Non-pigmented ciliary epithelial cell (primary cell): ENCODE measurements around the gene SORBS1.

Source experiments
- DNase-seq: peaks from one replicate; pipeline ENCODE4 v3.0.0-alpha.2; 2010; ENCODE audit warnings: low read depth

The SORBS1 gene

DNA sequence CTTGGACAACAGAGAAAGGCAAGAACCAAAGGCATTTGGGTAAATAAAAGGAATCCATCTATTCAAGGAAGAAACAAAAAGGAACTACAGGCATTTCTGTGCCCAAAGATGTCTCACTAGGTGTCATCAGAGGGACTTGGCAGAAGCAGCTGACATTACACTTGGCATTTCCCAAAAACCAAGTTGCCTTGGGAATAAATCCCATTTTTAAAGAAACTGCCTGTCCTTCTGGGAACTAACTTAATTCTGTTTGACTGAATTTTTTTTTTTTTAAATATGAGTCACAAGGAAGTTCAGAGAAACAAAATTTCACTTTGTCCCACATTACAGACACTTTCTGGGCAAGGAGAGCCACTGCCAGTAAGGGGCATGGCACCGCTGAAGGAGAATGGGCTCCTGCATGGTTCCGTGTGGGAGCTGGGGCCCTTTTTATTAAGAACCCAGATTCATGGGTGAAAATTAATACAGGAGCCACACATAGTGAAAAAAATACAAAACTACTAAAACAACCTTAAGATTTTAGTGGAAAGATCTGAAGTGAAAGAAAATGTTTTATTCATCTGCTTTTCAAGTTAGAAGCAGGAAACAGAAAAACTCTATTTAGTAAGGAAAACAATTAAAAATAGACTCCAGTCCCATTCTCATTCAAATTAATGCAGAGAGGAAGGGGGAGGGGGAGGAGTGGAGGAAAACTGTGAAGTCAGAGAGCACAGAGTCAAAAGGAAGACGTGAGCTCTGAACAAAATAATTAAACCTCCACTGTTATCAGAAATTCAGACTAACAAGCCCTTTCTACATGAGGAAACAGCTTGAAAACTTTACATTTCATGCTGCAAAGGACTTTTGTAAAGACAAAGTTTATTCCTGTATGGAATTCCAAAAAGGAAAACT, 151.9 kb downstream of the SORBS1 start:
- no peak for DNase-seq

DNA sequence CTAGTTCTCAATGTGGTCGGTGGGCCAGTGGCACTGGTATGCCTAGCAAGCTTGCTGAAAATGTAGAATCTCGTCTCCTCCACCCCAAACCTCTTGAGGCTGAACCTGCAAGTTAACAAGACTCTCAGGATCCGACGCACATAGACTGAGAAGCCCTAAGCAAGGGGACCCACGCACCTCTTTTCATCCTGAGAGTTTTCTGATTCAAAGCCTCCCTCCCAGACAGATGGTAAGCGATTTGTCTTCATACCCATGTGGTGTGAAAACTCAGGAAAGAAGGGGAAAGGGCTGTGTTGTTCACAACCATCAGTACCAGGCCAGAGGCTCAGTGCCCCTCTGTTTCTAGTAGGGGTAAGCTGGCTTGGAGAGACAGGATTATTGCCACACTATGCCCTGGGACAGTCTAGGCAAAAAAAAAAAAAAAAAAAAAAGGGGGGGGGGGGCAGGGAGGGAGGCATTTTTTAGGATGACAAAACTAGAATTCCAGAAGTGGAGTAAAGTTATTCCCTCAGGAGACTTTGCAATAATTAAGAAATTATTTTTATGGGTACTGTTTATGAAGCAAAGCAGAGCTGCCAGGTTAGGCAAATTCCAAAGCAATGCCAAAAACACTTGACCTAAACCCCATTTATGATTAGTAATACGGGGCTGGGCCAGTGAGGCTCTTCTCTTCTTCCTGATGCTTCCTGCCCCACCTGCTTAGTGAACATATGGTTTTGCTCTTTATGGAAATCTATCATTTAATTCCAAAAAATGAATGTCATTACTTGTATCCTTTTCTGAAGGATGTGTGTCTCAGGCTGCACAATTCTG, 152.8 kb downstream of the SORBS1 start:
- DNase-seq, result no peak

DNA sequence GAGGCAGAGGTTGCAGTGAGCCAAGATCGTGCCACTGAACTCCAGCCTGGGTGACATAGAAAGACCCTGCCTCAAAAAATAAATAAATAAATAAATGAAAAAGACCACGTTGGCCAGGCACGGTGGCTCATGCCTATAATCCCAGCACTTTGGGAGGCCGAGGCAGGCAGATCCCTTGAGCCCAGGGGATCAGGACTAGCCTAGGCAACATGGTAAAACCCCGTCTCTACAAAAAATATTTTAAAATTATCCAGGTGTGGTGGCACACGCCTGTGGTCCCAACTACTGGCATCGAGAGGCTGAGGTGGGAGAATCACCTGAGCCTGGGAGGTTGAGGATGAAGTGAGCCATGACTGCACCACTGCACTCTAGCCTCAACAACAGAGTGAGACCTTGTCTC, 153.6 kb downstream of the SORBS1 start:
- DNase-seq, result no peak

DNA sequence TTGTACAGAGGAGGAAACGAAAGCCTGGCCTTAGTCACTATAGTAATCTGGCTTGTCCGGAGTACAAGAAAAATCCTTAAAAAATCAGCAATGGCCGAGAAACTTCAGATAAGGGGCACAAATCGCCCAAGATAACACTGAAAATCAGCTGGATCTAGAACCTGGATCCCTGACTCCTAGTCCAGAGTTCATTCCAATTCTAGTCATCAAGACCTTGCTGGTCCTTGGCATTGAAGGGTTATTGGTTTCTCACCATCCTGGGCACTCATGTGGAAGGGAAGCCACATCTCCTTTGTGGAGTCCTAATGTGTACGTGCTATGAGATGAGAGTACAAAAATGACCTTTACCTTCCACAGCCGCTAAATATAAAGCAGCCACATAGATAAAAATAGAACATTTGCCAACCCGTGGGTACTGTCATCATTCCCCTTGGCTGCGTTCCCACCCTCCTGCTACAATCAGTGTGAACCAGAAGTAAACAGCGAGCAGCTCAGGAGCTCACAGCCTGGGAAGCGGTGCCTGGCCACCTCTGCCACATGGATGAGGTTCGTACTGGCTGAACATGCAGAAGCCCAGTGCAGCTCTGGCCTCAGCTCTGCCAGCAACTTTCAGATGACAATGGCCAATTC, 154.4 kb downstream of the SORBS1 start:
- no peak for DNase-seq

DNA sequence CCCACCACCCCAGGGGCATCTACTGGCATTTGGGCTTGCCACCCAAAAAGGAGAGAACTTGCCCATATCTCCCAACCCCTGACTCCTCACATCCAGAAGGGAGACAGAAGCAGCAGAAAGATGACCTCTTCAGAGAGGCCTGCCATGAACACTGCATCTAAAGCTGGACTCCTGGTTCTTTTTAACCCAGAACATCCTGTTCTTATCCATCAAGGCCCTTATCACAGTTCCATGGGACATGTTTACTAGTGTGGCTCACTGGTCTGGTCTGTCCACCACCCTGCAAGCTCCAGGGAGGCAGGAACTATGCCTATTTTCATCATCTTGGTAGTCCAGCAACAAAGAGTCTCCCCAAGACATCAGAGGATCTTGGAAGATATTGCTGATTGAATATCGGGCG, 155.5 kb downstream of the SORBS1 start:
- no peak for DNase-seq

DNA sequence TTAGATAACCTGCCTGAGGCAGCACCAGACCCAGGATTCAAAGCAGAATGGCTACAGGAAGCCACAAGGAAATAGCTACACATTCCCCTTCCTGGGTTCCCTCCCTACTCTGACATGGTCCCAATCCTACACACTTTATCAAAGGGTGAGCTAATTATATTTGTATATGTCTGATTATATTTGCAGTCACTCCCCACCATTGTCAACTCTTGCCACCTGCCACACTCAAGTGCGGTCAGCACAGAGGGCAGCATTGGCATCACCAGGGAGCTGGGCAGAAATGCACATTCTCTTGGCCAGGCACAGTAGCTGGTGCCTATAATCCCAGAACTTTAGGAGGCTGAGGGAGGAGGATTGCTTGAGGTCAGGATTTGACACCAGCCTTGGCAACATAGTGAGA, 156.3 kb downstream of the SORBS1 start:
- no peak for DNase-seq

DNA sequence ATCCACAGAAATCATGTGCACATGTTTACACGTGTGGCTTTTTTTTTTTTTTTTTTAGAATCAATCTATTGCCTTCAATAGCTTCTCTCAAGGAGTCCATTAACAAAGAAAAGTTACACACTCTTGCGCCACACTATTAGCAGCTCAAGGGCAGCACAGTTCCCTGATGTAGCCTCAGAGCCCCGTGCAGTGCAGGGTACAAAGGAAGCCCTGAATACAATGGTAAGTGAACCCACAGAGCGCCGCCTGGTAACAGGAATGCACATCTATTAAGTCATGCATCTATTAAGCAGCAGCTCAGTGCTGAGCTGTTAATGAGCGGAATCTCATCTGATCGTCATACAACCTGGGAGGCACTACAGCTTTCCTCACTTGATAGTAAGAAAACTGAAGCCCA, 156.7 kb downstream of the SORBS1 start:
- no peak for DNase-seq

DNA sequence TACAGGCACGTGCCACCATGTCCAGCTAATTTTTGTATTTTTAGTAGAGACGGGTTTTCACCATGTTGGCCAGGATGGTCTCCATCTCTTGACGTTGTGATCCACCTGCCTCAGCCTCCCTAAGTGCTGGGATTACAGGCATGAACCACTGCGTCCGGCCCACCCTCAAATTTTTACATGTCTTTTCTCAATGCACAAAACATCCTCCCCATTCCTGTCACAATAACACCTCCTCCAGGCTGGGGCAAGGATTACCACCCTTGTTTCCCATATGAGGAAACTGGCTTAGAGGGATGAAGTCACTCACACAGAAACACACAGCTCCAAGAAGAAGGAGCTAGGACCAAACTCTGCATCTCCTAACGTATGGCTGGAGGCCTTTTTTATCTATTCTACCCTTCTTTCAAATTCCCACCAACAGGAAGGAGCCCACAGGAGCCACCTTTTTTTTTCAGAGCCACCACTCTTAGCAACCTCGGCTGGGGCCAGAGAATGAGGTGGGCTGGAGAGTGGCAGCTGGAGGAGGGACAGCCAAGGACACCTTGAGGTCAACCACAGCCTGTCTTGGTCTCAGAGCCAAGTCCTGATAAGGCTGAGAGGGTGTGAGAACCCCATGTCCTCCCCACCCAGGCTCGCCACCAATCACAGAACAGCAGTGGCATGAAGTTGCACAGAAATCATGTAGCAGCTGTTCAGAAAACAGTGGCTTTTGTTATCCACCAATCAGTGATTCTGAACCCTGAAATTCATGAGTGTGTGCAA, 157.3 kb downstream of the SORBS1 start:
- no peak for DNase-seq

DNA sequence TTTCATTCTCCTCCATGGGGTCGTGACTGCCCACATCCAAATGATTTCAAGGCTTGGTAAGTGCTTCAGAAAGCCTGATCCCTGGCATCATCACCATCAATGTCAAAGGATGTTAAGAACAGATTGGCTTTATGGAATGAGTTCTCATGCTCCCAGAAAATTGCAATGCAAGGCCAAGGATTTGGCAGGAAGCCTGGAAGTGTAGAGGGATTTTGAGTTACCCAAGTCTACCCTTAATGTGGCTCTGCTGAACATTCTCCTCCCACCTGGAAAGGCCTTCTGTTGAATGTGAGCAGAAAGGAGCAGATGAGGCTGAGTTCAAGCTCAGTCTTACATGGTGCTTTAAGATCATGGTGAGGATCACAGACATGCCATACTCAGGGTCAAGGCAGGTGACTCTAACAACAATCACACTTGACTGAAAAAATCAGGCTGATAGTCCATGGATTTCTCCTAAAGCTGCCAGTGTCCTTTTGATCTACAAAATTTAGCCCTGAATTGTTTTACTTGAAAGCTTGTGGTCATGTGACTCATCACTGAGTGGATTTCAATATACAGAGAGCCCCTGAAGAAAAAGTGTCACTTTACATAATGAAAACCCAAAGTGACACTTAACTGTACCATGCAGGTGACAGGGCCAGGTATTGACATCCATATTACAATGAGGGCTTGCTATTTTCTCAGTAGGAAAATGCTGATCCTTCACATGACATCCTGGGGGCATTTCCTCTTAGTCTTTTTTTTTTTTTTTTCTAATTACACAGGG, 159.3 kb downstream of the SORBS1 start:
- no peak for DNase-seq

DNA sequence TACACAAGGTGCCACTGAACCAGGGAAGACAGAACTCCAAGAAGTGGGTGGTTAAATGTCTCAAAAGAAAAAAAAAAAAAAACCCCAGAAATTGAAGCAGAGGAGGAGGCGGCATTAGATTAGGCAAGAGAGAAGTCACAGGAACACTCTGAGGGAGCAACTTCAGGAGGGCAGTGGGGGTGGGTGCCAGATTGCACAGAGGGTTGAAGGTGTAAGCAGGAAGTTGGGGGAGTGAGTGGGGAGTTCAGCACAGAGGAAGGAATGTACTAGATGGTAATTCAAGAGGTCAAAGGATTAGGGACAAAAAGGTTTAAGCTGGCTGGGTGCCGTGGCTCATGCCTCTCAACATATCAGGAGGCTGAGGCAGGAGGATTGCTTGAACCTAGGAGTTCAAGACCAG, 160.4 kb downstream of the SORBS1 start:
- DNase-seq, result no peak

DNA sequence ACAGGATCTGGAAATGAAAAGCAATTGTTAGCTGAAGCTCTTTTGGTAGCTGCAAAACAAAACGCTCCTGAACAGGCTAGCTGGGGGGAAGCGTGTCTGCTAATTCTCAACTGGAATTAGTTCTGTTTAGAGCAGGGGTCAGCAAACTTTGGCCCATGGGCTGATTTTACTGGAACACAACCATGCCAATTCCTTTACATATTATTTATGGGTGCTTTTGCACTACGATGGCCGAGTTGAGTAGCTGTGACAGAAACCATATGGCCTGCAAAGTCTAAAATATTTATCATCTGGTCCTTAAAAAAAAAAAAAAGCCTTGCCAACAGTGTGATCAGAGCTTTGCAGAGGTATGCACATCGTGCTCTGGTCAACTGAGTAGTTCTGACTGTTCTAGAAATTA, 162.0 kb downstream of the SORBS1 start:
- DNase-seq, result no peak

DNA sequence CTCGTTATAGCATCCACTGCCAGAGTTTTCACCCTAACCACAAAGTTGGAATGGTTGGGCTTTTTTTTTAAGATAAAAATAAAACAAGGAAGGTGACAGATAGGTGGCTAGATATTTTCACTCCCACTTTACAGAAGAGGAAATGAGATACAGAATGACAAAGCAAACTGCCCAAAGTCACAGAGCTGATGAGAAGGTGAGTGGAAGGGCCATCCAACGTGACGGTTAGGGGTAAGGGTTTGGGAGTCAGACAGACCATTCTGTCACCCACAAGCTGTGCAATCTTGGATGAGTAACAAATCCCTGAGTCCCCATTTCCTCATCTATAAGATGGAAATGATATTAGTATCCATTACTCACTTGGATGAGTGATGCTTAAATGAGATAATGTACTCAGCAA, 163.4 kb downstream of the SORBS1 start:
- no peak for DNase-seq

DNA sequence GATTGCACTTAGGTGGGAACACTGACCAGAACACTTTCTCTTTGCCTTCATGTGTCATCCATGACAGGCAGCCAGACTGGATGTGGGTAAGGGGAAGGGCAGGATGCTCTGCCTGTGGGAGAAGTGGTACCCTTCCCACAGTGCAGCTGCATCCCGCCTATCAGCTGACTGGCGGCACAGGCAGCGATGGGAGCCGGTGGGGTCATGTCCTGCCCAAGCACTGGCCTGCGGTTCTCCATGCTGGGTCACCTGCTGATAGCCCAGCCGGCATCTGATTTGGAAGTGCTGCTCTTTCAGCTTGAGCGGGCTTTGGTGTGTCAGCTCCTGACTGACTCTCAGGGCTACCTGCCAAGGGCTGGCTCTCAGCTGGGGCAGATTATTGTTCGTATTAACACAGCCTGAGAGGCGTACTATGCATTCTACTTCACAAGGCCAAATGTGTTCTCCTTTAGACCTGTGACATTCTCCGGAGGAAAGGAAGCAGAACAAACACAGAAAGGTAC, 165.2 kb downstream of the SORBS1 start:
- no peak for DNase-seq

DNA sequence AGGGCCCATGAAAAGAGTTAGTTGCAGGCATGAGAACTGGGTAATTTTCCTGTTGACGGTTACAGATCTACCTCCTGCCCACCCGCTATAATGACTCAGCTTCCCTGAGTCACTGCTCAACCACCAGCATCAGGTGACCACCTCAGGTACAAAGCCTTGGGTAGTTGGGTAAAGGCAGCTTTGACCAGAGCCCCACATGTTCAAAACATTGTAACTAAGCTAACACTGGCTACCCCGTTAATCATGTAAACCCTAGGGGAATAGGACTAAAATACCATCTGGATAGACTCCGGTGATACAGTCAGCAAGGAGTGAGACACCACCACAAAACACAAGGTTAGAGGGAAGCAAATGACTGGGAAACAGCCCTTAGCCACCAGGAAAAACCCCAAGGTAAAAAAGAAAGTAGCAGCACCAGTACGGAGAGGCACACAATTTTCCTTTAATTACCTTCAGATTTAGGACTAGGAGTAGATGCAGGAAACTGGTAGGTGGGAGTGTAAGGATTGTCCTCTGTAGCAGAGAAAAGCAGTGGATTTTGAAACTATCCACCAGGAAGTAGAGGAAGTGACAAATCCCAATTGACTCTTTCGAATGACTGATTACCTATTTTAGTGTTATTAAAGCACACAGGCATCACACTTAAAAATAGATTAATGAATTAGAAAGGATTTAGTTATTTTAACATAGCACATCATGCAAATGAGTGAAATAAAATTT, 166.8 kb downstream of the SORBS1 start:
- DNase-seq, result no peak

DNA sequence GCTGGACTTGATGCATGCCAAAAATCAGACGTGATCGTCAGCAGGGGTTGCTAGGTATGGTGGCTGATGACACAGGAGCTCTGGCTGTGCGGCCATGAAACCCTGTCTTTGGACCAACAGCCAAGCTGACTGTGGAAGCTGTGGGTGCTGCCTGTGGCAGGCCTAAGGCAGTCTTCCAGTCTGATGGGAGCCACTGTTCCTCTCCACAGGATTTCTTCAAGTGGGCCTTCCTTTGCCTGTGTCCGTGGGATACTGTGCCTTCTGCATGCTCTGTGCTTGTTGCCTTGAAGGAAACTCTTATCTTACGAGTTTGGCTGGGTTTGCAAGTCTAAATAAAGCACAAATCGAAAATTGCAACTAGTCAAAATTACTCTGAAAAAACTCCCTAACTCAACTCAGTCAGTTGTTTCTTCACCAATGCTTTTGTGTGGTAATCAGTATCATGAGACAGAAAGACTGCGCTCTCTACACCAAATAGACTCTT, 168.4 kb downstream of the SORBS1 start:
- no peak for DNase-seq

DNA sequence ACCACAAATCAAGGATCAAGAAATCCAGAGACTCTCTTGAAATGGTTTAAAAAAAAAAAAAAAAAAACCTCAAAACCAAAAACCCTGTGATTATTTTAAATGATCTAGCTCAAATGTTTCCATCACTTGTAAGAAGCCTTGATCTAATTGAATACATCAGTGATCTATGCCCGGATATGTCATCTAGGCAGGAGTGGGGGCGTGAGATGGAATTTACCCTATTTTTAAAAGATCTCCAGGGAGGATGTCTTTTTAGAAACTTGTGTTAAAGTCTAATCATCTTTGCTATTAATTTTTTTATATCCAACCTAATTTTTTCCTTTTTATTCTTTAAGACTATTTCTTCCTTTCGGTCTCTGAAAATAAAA, 169.0 kb downstream of the SORBS1 start:
- DNase-seq, result no peak

DNA sequence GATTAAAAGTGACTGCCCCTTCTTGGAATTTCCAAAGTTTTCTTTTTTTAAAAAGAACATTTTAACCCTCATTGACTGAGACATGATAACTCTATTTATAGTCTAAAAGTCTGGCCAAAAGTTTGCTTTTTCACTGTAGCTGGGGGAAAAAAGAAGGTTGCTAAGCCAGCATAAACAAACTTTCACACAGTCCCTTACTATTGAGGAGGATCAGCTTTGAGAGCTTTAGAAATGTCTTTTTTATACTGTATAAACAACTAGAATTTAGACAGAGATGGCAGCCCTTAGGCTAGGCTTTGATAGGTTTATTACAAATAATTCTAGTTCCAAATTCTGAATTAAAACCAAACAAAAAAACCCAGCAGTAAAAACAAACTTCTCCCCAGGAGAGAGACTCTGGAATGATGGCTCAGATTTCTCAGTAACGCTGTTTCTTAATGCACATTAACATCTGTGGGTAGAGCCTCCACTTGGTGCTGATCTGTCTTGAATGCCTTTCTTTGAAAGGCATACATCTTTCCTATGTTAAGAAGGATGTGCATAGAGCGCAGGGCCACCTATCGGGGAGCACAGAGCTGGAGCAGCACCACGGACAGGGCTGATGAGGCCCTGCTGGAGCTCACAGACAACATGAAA, 169.5 kb downstream of the SORBS1 start:
- DNase-seq, result peak; percentile 20

DNA sequence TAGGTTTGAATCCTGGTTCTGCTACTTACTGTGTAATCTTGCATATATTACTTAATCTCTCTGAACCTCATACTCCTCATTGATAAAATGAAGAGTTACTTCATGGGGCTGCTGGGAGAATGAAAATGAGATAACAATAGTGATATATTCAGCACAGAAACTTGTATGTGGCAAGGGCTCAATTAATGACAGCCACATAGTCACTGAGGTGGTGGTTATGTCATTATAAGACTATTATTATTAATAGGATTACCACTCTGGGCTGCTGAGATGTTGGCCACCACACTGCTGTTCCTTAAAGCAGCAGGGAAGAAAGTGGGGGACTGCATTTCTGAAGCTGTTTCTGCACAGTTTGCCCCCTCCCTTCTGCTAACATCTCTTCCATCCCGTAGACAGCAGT, 170.0 kb downstream of the SORBS1 start:
- no peak for DNase-seq

DNA sequence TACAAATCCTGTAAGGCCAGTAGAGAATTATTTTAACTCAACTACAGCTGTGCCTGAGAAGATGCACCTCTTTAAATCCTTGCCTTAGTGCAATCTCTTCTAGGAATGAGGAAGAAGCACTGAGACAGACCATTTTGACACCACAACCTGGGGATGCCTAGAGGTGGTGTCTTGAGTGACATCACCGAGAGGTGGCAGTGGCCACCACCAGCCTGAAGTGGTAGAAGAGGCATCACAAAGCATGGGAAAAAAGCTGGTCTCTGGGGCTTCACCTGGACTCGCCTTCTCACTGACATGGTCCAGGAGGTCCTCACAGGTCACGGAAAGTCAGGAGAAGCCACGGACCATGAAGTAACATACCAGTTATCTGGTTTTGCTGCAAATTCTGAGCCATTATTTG, 171.2 kb downstream of the SORBS1 start:
- DNase-seq, result no peak

DNA sequence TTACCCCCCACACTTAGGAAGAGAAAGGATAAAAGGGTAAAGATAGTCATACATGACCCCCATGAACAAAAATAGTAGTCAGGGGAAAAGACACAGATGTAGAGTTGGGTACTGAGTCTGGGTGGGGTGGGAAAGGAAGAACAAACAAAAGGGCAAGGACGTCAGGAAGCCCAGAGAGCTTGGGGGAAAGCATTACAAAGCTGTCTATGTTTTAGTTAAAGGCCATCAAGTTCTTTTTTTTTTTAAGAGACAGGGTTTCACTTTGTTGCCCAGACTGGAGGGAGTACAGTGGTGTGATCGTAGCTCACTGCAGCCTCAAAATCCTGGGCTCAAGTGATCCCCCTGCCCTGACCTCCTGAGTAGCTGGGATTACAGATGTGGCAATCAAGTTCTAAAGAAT, 172.0 kb downstream of the SORBS1 start:
- DNase-seq, result no peak
